ENCODE results near the gene UBA3. TPM values are rescaled to one million over a fixed set of nuclear protein-coding genes. Genes with fewer than 3 reads are reported as not detected.

UBA3 gene
- total and polyA plus RNA-seq, 8 donors: 33.4 to 99.3 (median 44.5) TPM

DNA sequence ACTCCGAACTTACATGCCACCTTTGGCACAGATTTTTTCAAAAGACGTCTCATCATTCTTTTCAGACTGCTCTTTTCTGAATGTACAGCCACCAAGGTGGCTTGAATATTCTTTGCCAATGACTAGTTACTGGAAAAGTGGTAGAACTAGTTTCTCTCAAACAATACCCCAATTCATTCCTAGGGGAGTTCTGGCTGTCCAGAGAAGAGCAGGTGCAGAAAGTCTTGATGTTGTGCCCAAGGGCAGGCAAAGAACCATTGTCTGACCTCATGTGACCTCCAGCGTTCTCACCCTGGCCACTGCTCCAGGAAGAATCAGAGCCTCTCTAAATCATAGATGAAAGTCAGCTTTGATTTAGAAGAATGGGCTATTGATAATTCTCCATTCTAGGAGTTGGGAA lies 36.7 kb upstream of the UBA3 start:
- Histone ChIP-seq H3K36me3 (no peaks in the 10 kb centered on the region), H3K9me3 (no peaks in the 10 kb centered on the region), H3K4me1 (peaks cover 0 to 16% (median 8%) of the 10 kb centered on the region in 4 donors), H3K4me3 (no peak overlapping the region), H3K27ac (peak overlapping the region in 2 of 5 donors; percentile 1), H3K27me3 (no peaks in the 10 kb centered on the region)
- TF ChIP-seq, protein P1, sequence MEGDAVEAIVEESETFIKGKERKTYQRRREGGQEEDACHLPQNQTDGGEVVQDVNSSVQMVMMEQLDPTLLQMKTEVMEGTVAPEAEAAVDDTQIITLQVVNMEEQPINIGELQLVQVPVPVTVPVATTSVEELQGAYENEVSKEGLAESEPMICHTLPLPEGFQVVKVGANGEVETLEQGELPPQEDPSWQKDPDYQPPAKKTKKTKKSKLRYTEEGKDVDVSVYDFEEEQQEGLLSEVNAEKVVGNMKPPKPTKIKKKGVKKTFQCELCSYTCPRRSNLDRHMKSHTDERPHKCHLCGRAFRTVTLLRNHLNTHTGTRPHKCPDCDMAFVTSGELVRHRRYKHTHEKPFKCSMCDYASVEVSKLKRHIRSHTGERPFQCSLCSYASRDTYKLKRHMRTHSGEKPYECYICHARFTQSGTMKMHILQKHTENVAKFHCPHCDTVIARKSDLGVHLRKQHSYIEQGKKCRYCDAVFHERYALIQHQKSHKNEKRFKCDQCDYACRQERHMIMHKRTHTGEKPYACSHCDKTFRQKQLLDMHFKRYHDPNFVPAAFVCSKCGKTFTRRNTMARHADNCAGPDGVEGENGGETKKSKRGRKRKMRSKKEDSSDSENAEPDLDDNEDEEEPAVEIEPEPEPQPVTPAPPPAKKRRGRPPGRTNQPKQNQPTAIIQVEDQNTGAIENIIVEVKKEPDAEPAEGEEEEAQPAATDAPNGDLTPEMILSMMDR (IDR thresholded peaks at IDR 0.05): no peak
- TF ChIP-seq POLR2A (IDR thresholded peaks at IDR 0.05) (no peak), EP300 (IDR thresholded peaks at IDR 0.05) (no peak), POLR2AphosphoS5 (IDR thresholded peaks at IDR 0.05) (no peak)
- intact Hi-C loops (cut with DNase I; ENCODE audit: low total_unique reads): no loop called here
- DNase-seq: peak; percentile 47 to 55
- WGBS, 5 donors: 25 to 56% (median 46%) methylated on average over 3 of the region's 3 CpGs

DNA sequence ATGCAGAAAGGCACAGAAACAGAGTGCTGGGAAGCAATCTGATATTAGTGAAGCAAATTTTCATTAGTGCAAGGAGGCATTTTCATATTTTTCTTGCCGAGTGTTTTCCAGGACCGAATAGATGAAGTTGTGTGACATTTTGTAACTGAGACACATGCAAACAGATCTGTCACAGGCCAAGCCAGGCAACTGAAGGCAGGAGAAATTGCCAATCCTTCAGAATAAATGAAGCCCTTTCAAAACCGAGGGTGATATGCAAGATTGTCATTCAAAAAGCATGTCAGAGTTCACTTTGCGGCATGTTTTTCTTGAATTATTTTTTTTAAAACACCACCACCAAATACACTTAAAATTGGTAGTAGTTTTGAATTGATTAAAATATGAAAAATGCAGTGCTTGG lies 36.0 kb upstream of the UBA3 start:
- no peak for TF ChIP-seq POLR2AphosphoS5 (IDR thresholded peaks at IDR 0.05)
- TF ChIP-seq, protein P1 (IDR thresholded peaks at IDR 0.05): no peak
- TF ChIP-seq EP300 (IDR thresholded peaks at IDR 0.05): no peak
- TF ChIP-seq POLR2A (IDR thresholded peaks at IDR 0.05): no peak
- 45 to 63% (median 58%) methylated on average over 4 of the region's 4 CpGs for WGBS, 5 donors

DNA sequence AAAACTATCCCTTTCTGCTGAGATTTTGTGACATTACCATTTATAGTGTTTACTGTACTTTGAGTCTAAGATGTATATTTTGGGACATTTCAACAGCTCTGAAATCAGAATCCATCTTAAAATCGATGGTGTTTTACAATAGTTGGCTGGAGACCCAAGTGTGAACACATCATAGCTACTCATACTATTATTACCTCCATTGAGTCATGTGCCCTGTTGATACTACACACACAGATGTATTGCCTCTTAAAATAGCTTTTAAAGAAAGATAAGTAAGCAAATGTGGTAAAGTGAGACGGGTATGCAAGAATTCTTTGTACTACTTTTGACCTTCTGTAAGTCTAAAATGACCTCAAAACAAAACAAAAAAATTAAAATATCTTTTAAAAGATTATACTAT lies 35.6 kb upstream of the UBA3 start:
- TF ChIP-seq EP300 (IDR thresholded peaks at IDR 0.05): no peak
- no peak for TF ChIP-seq POLR2A (IDR thresholded peaks at IDR 0.05)
- TF ChIP-seq, protein P1 (IDR thresholded peaks at IDR 0.05): no peak
- TF ChIP-seq POLR2AphosphoS5 (IDR thresholded peaks at IDR 0.05): no peak
- intact Hi-C loops (cut with DNase I; ENCODE audit: low total_unique reads): no loop called here

More for the DNA sequence above, 36.0 kb upstream of the UBA3 start:
- Histone ChIP-seq H3K27me3 (no peaks in the 10 kb centered on the region), H3K4me1 (peaks cover 0 to 16% (median 6%) of the 10 kb centered on the region in 4 donors), H3K27ac (peak overlapping the region in 1 of 5 donors; percentile 1), H3K4me3 (no peak overlapping the region), H3K9me3 (no peaks in the 10 kb centered on the region), H3K36me3 (no peaks in the 10 kb centered on the region)
- DNase-seq: no peak
- intact Hi-C loops (cut with DNase I; ENCODE audit: low total_unique reads): no loop called here

DNA sequence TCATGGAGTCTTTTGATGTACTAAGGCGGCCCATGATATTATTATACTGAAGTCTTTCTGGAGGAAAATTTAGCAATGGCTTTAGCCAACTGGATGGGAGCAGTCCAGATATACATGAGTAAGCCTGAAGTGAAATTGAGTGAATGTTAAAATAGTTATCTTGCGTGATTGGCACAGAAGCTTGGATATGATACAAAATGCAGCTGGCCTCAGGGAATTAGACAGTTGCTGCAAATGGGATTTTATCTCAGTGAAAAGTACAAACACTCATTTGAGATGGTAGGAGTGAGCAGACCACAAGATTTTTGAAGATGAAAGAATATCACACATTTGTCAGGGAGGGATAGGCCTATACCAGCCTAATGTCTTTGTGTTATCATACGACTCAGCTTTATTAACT lies 33.4 kb upstream of the UBA3 start:
- intact Hi-C loops (cut with DNase I; ENCODE audit: low total_unique reads): no loop called here
- Histone ChIP-seq H3K4me1 (peaks cover 0 to 16% (median 5%) of the 10 kb centered on the region in 4 donors), H3K36me3 (no peaks in the 10 kb centered on the region), H3K27ac (no peak overlapping the region), H3K27me3 (no peaks in the 10 kb centered on the region), H3K9me3 (no peaks in the 10 kb centered on the region), H3K4me3 (no peak overlapping the region)
- 76 to 86% (median 78%) methylated on average over 3 of the region's 3 CpGs for WGBS, 5 donors
- TF ChIP-seq EP300 (IDR thresholded peaks at IDR 0.05) (no peak), POLR2AphosphoS5 (IDR thresholded peaks at IDR 0.05) (no peak), POLR2A (IDR thresholded peaks at IDR 0.05) (no peak)
- TF ChIP-seq, protein P1 (IDR thresholded peaks at IDR 0.05): no peak
- no peak for DNase-seq

More for the DNA sequence above, 35.6 kb upstream of the UBA3 start:
- DNase-seq: no peak
- WGBS, 5 donors: 16 to 45% (median 33%) methylated on average over 2 of the region's 2 CpGs
- H3K4me3 ChIP-seq: no peak overlapping the region
- H3K36me3 ChIP-seq: no peaks in the 10 kb centered on the region
- H3K27me3 ChIP-seq: no peaks in the 10 kb centered on the region
- H3K4me1 ChIP-seq: peaks cover 0 to 16% (median 5%) of the 10 kb centered on the region in 4 donors
- no peaks in the 10 kb centered on the region for H3K9me3 ChIP-seq
- peak overlapping the region in 1 of 5 donors; percentile 1 for H3K27ac ChIP-seq

Data from stomach (tissue), 9 donors.